Adrenal gland (tissue), 12 donors: ENCODE data around the gene PTPRC. TPM values are rescaled to one million over a fixed set of nuclear protein-coding genes. Genes with fewer than 3 reads are reported as not detected.
A peak's percentile ranks its signal among the peaks of the same experiment; 100 is the strongest.

ENCODE experiments used
- DNase-seq, 7 donors: peaks; one replicate each; pipeline ENCODE4 v3.0.0-alpha.2; 2019 to 2020
- H3K27ac ChIP-seq, 5 donors: fragments of 200-600 bp; sonication (generic) in 4 of 5; 1 replicate in 3 of 5; 2 replicates in 2 of 5; pipeline versions ENCODE4 v1.5.1 to v1.8.0; 2016 to 2020; ENCODE audit warnings: mild to moderate bottlenecking in 1 of 5
- H3K27me3 ChIP-seq: fragments of 200-600 bp; 2 replicates; pipeline ENCODE4 v1.8.0; 2021
- H3K36me3 ChIP-seq, 2 donors: fragments of 200-600 bp; replicated peaks in 1 of 2; 1 replicate in 1 of 2; 2 replicates in 1 of 2; pipeline versions ENCODE4 v1.5.1 to v1.8.0; 2018 to 2022
- H3K4me1 ChIP-seq, 2 donors: fragments of 200-600 bp; replicated peaks in 1 of 2; 1 replicate in 1 of 2; 2 replicates in 1 of 2; pipeline versions ENCODE4 v1.5.1 to v1.8.0; 2018 to 2021
- H3K4me3 ChIP-seq, 4 donors: fragments of 200-600 bp; sonication (generic) in 3 of 4; one replicate each; pipeline ENCODE4 v1.5.1; 2016 to 2018
- H3K9me3 ChIP-seq, 3 donors: fragments of 200-600 bp; sonication (generic) in 1 of 3; replicated peaks in 1 of 3; 1 replicate in 2 of 3; 2 replicates in 1 of 3; pipeline versions ENCODE4 v1.5.1 to v1.8.0; 2016 to 2021
- CTCF ChIP-seq, 6 experiments: fragments of 450-650 bp in 4 of 6; fragments of 200-600 bp in 2 of 6; sonication (generic) in 1 of 6; IDR thresholded peaks; 1 replicate in 5 of 6; 2 replicates in 1 of 6; pipeline versions ENCODE4 v1.5.1 to v1.8.0; 2016 to 2021; ENCODE audit warnings: antibody characterized with exemption in 6 of 6, mild to moderate bottlenecking in 2 of 6, moderate library complexity in 1 of 6
- POLR2A ChIP-seq, 2 donors: fragments of 450-650 bp; IDR thresholded peaks; one replicate each; pipeline ENCODE4 v1.6.1; 2017; ENCODE audit warnings: antibody characterized with exemption in 2 of 2, mild to moderate bottlenecking in 2 of 2, moderate library complexity in 1 of 2
- WGBS, 4 donors: extraction: QIAGEN DNeasy Blood & Tissue Kit in 2 of 4; methylation state at CpG; one replicate each; pipeline versions ENCODE4 v1.1.5 to v1.1.7; 2013 to 2017; 5-methylcytosine and 5-hydroxymethylcytosine counted together
- intact Hi-C, 2 donors: fragments of 100-400 bp; cut with DNase I; formaldehyde crosslinking; loops; one replicate each; pipeline versions ENCODE4 v1.14.1 to v1.15.0; 2022 to 2023
- polyA plus RNA-seq, 3 donors: library from polyadenylated mRNA; stranded (reverse); fragments of 200-250 nt in 2 of 3; fragments of 350-450 nt in 1 of 3; fragmentation: Illumina TruSeq in 1 of 3; extraction: RNeasy Lipid Tissue Mini Kit (QIAGEN cat#74804) in 1 of 3; gene quantifications; one replicate each; pipeline ENCODE4 v1.2.3, GENCODE V29; 2013 to 2014
- total RNA-seq, 9 donors: library from RNA; depleted of rRNA in 4 of 9; stranded (reverse); fragments of >200 nt in 4 of 9; fragments of 120-200 nt in 1 of 9; fragmentation: NEBNext Ultra II Directional in 1 of 9; extraction: Animal tissue kit (Norgen Biotek cat#: 25700) in 1 of 9; gene quantifications; one replicate each; pipeline versions ENCODE4 v1.1.0 to v1.2.4, GENCODE V29; 2013 to 2023
- donor health status: healthy with polysubstance abuse.
- donor health status: Bipolar disorder and iron deficiency.
- donor health status: DM: yes; HTN: yes; CAD: no.
- donor health status: DM: no; HTN: no; CAD: no.
- donor health status: DM: no; HTN: no; CAD: no.
- donor health status: DM: yes; HTN: yes; CAD: no.

The PTPRC gene
- total and polyA plus RNA-seq, 12 donors = 2.5 to 33.0 (median 15.2) TPM

DNA sequence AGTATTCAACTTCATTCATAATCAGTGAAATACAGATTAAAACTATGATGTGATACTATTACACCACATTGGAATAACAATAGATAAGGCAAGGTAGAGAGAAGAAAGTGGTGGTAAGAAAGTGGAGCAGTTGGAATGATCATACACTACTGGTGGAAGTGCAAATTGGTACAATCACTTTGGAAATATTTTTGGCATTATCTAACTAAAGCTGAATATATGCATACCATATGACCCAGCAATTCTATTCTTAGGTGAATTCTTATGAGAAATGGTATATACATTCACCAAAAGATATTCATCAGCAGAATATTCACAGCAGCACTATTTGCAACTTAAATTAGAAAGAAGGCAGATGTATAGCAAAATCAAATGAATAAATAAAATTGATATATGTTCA, 21.4 kb upstream of the PTPRC start:
- no peaks in the 10 kb centered on the region for H3K9me3 ChIP-seq
- H3K27me3 ChIP-seq = no peaks in the 10 kb centered on the region
- no peak overlapping the region for H3K4me3 ChIP-seq
- intact Hi-C loops = no loop called here
- H3K27ac ChIP-seq = no peak overlapping the region
- no peak for DNase-seq
- H3K4me1 ChIP-seq = no peaks in the 10 kb centered on the region
- TF ChIP-seq CTCF (IDR thresholded peaks at IDR 0.05) (no peak), POLR2A (IDR thresholded peaks at IDR 0.05) (no peak)
- H3K36me3 ChIP-seq = no peaks in the 10 kb centered on the region

- Histone ChIP-seq H3K4me3 (no peak overlapping the region), H3K4me1 (no peaks in the 10 kb centered on the region), H3K36me3 (no peaks in the 10 kb centered on the region), H3K27me3 (no peaks in the 10 kb centered on the region), H3K9me3 (no peaks in the 10 kb centered on the region), H3K27ac (no peak overlapping the region)
- no peak for TF ChIP-seq CTCF (IDR thresholded peaks at IDR 0.05)
- TF ChIP-seq POLR2A (IDR thresholded peaks at IDR 0.05) = no peak
- intact Hi-C loops = no loop called here
- no peak for DNase-seq
- 69 to 74% (median 73%) methylated on average over 5 of the region's 5 CpGs for WGBS, 4 donors
These were observed 19.3 kb upstream of the PTPRC start for GRCh38 chr1:198619375-198620140.

DNA sequence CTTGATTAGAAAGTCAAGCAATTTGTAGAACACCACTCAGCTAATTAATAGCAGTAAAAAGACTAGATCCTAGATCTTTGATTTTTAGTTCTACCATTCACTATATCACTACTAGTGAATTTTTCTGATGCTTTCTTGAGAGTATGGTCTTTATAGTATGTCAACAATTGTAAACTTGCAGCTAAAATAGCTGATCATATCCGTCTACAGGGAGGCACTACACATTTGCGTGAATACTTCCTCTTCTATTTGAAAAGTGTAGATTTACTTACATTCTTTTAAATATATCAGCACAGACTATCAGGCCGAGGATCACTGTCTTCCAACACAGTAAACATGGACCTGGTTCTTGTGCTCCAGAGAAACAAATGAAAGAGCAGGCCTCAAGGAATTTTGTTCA, 18.6 kb upstream of the PTPRC start:
- Histone ChIP-seq H3K9me3 (no peaks in the 10 kb centered on the region), H3K4me1 (no peaks in the 10 kb centered on the region), H3K4me3 (no peak overlapping the region), H3K36me3 (no peaks in the 10 kb centered on the region), H3K27ac (no peak overlapping the region), H3K27me3 (no peaks in the 10 kb centered on the region)
- DNase-seq = no peak
- 63 to 73% (median 67%) methylated on average over 3 of the region's 3 CpGs for WGBS, 4 donors
- no peak for TF ChIP-seq CTCF (IDR thresholded peaks at IDR 0.05)
- no peak for TF ChIP-seq POLR2A (IDR thresholded peaks at IDR 0.05)
- intact Hi-C loops = no loop called here

DNA sequence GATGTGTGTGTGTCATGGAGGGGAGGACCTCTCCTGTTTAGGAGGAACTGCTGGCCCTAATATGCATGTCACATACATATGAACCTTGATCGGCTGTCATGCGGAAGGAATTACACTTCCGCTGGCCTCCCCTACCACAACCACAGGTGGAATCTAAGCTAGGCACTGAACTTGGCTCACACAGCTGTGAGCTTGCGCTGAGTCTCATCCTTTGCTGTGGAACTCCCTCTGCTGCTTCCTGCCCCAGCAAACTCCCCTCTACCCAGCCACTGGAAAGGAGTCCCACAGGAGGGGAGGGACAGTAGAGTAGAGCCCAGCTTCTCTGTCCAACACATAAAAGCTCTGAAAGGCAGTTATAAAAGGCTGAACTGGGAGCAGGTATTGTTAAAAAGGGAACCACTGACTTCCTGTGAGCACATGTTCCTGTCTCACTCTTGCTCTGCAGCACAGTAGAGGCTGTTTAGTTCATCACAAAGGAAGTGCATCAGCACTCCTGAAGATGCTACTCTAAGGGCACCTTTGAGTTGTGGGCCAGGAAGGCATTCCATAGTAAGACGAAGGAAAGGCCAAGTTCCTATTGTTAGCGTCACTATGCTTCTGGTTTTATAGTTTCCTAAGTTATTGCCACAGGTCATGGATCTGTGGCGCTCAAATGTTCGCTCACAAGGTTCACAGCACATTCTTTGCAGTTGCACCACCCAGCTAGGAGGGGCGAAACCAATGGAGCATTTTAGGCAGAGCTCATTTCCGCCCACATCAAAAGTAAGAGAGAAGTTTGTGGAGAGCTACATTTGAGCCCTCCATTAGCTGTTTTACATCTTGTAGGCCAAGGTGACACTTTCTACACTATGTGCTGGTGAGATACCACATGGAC, 17.7 kb upstream of the PTPRC start:
- H3K27ac ChIP-seq = peak overlapping the region in 1 of 5 donors; percentile 16

More for the DNA sequence above, 17.7 kb upstream of the PTPRC start:
- DNase-seq = peak in 1 of 7 donors; percentile 15
- Histone ChIP-seq H3K4me3 (no peak overlapping the region), H3K36me3 (no peaks in the 10 kb centered on the region), H3K9me3 (no peaks in the 10 kb centered on the region), H3K4me1 (no peaks in the 10 kb centered on the region), H3K27me3 (no peaks in the 10 kb centered on the region)
- intact Hi-C loops = no loop called here
- 68 to 77% (median 72%) methylated on average over 10 of the region's 10 CpGs for WGBS, 4 donors
- no peak for TF ChIP-seq CTCF (IDR thresholded peaks at IDR 0.05)
- TF ChIP-seq POLR2A (IDR thresholded peaks at IDR 0.05) = no peak
